Naive thymus-derived CD4-positive, alpha-beta T cell (primary cell): ENCODE results near the gene ETS1. TPM values are rescaled to one million over a fixed set of nuclear protein-coding genes. Genes with fewer than 3 reads are reported as not detected.

Source experiments
- ATAC-seq: fragments of 150-1000 bp; cut with Tn5 transposase; 2 replicates; pipeline ENCODE4 v1.10.0; 2021; ENCODE audit warnings: mild to moderate bottlenecking, moderate library complexity
- CTCF ChIA-PET: fragments of 350-600 bp; sonication (Branson Sonifier 250); formaldehyde crosslinking; loops from one replicate; lab custom pipeline; 2021; ENCODE audit warnings: antibody characterized with exemption; lab: Charles Lee
- POLR2A ChIA-PET: fragments of 350-600 bp; sonication (Branson Sonifier 250); formaldehyde crosslinking; loops from one replicate; lab custom pipeline; 2021; ENCODE audit warnings: antibody characterized with exemption, inconsistent platforms; lab: Charles Lee
- DNase-seq, 9 donors: peaks; one replicate each; pipeline versions ENCODE4 v3.0.0 to v3.0.0-alpha.2; 2020 to 2022; ENCODE audit warnings: mixed read lengths in 1 of 9
- H3K27ac ChIP-seq: one replicate; pipeline ENCODE4 v1.7.0; 2013; ENCODE audit warnings: mild to moderate bottlenecking, low read depth, low read length, moderate library complexity
- H3K27me3 ChIP-seq, 2 donors: one replicate each; pipeline ENCODE4 v1.7.0; 2013; ENCODE audit warnings: low read length in 2 of 2, mild to moderate bottlenecking in 2 of 2, moderate library complexity in 2 of 2; ENCODE audit not compliant: control insufficient read depth in 2 of 2, insufficient read depth in 2 of 2
- H3K36me3 ChIP-seq, 3 experiments: 1 replicate in 2 of 3; 2 replicates in 1 of 3; pipeline ENCODE4 v1.7.0; 2013; ENCODE audit warnings: low read length in 3 of 3, mild to moderate bottlenecking in 3 of 3, moderate library complexity in 1 of 3; ENCODE audit not compliant: insufficient read depth in 3 of 3, control insufficient read depth in 2 of 3
- H3K4me1 ChIP-seq, 2 donors: one replicate each; pipeline ENCODE4 v1.7.0; 2013; ENCODE audit warnings: low read length in 2 of 2, mild to moderate bottlenecking in 2 of 2, moderate library complexity in 1 of 2; ENCODE audit not compliant: control insufficient read depth in 2 of 2, insufficient read depth in 2 of 2
- H3K4me3 ChIP-seq: 2 replicates; pipeline ENCODE4 v1.7.0; 2013; ENCODE audit warnings: mild to moderate bottlenecking, low read length
- H3K9me3 ChIP-seq, 3 experiments: 1 replicate in 2 of 3; 2 replicates in 1 of 3; pipeline ENCODE4 v1.7.0; 2013; ENCODE audit warnings: low read length in 3 of 3; ENCODE audit not compliant: control insufficient read depth in 2 of 3
- H3K27ac Mint-ChIP-seq, 9 donors: one replicate each; pipeline ENCODE4 v1.8.0; 2020 to 2022; ENCODE audit warnings: mixed read lengths in 9 of 9, mild to moderate bottlenecking in 8 of 9, moderate library complexity in 5 of 9, inconsistent platforms in 2 of 9
- H3K27me3 Mint-ChIP-seq, 5 donors: one replicate each; pipeline ENCODE4 v1.8.0; 2021 to 2022; ENCODE audit warnings: mixed read lengths in 5 of 5, mild to moderate bottlenecking in 1 of 5
- H3K36me3 Mint-ChIP-seq, 5 donors: one replicate each; pipeline ENCODE4 v1.8.0; 2020 to 2022; ENCODE audit warnings: mixed read lengths in 5 of 5, mild to moderate bottlenecking in 3 of 5, inconsistent platforms in 1 of 5
- H3K4me1 Mint-ChIP-seq, 7 donors: one replicate each; pipeline ENCODE4 v1.8.0; 2020 to 2022; ENCODE audit warnings: mixed read lengths in 7 of 7, mild to moderate bottlenecking in 3 of 7, inconsistent platforms in 1 of 7
- H3K4me3 Mint-ChIP-seq, 10 donors: one replicate each; pipeline ENCODE4 v1.8.0; 2020 to 2022; ENCODE audit warnings: mild to moderate bottlenecking in 10 of 10, mixed read lengths in 10 of 10, moderate library complexity in 6 of 10, inconsistent platforms in 2 of 10
- H3K9me3 Mint-ChIP-seq, 11 donors: one replicate each; pipeline ENCODE4 v1.8.0; 2020 to 2022; ENCODE audit warnings: mixed read lengths in 11 of 11, mild to moderate bottlenecking in 4 of 11, inconsistent platforms in 1 of 11, moderate library complexity in 1 of 11
- intact Hi-C, 2 donors: fragments of 100-400 bp; cut with micrococcal nuclease; formaldehyde crosslinking; loops; one replicate each; pipeline ENCODE4 v1.15.1; 2023
- polyA plus RNA-seq, 2 donors: library from polyadenylated mRNA; unstranded; fragments of 300-500 nt; fragmentation: Illumina TruSeq; gene quantifications; one replicate each; pipeline ENCODE4 v1.2.3, GENCODE V29; 2021
- total RNA-seq, 6 experiments: library from RNA in 5 of 6; stranded (reverse) in 5 of 6; gene quantifications; 1 replicate in 5 of 6; 2 replicates in 1 of 6; pipeline ENCODE4 v1.2.3 and lab custom pipeline; 2021 to 2026

The ETS1 gene
- total and polyA plus RNA-seq, 7 experiments from 2014 or later = 514 to 871 (median 676) TPM

GRCh38 chr11:128419012-128419767 is 168.2 kb downstream of the ETS1 start:
- intact Hi-C loops = loop anchor here in 1 of 2 donors (5.0 kb wide), 1 partner anchor 77 kb away; no protein-coding TSS in a partner anchor
- peaks cover 0 to 2% (median 0%) of the 10 kb centered on the region in 11 donors for H3K9me3 Mint-ChIP-seq
- H3K4me1 Mint-ChIP-seq = peaks cover 30 to 91% (median 79%) of the 10 kb centered on the region in 7 donors
- CTCF ChIA-PET = no interaction called here
- POLR2A ChIA-PET = interaction anchor here (0.7 to 6.5 kb wide), 11 partner anchors 10 to 380 kb away, joined by 3 to 28 read pairs (median 3); no protein-coding TSS in a partner anchor
- DNase-seq (no peak), ATAC-seq (no peak)
- peaks cover 0 to 5% (median 0%) of the 10 kb centered on the region in 5 donors for H3K36me3 Mint-ChIP-seq
- Histone ChIP-seq H3K27ac (no peak overlapping the region), H3K4me1 (peaks cover 17 to 45% of the 10 kb centered on the region in 2 donors), H3K4me3 (no peak overlapping the region), H3K9me3 (no peaks in the 10 kb centered on the region), H3K27me3 (no peaks in the 10 kb centered on the region), H3K36me3 (no peaks in the 10 kb centered on the region)
- H3K4me3 Mint-ChIP-seq = peak overlapping the region in 1 of 10 donors; percentile 11
- H3K27ac Mint-ChIP-seq = peak overlapping the region in 6 of 9 donors; percentile 28 to 96 (median 67)
- no peaks in the 10 kb centered on the region for H3K27me3 Mint-ChIP-seq

DNA sequence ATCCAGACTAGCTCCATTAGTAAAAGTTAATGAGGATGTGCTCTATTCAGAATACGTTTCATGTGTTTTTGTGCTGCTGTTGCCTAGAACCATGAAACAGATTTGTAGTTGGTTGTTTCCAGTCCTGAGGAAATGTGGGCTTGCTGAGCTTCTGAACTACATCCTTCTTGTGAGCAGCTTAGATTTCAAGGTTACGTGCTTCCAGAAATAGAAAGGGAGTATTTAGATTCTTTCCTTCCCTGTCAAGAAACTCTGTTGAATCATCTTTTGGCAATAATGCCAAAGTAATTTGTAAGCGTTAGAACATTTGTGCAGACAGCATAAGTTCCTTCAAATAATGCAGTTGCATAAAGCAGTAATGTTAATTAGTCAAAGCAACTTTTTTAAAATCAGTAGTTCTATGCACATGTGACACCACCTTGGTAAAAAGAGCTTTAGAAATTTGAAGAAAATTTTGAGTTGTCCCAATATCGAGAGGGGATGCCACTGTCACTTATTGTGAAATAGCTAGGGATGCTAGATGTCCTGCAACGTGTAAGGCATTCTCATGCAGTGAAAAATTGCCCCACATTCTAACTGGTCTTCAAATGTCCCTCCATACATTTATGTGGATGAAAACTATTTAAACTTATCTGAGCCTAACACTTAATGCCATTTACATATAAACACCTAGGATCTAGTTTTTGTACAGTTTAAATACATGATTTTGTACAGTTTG is 169.6 kb downstream of the ETS1 start:
- Histone ChIP-seq H3K4me1 (peaks cover 9 to 41% of the 10 kb centered on the region in 2 donors), H3K4me3 (no peak overlapping the region), H3K27ac (no peak overlapping the region), H3K36me3 (no peaks in the 10 kb centered on the region), H3K9me3 (no peaks in the 10 kb centered on the region), H3K27me3 (no peaks in the 10 kb centered on the region)
- Mint-ChIP-seq H3K9me3 (peaks cover 0 to 2% (median 0%) of the 10 kb centered on the region in 11 donors), H3K4me3 (peak overlapping the region in 7 of 10 donors; percentile 11 to 78 (median 60)), H3K36me3 (peaks cover 0 to 5% (median 0%) of the 10 kb centered on the region in 5 donors), H3K27ac (peak overlapping the region in 8 of 9 donors; percentile 35 to 94 (median 83)), H3K27me3 (no peaks in the 10 kb centered on the region), H3K4me1 (peaks cover 28 to 86% (median 74%) of the 10 kb centered on the region in 7 donors)
- ChIA-PET CTCF (interaction anchor here (1.1 to 1.6 kb wide), 3 partner anchors 8 to 94 kb away, joined by 4 to 8 read pairs (median 4); no protein-coding TSS in a partner anchor), POLR2A (interaction anchor here (0.6 to 6.5 kb wide), 19 partner anchors 10 to 1586 kb away, joined by 3 to 28 read pairs (median 4); no protein-coding TSS in a partner anchor)
- peak in 7 of 9 donors; percentile 38 to 64 (median 46) for DNase-seq
- ATAC-seq = peak; percentile 47
- intact Hi-C loops = loop anchor here (2.0 to 5.0 kb wide), 3 partner anchors 19 to 75 kb away; no protein-coding TSS in a partner anchor

- no peak overlapping the region for H3K4me3 ChIP-seq
- H3K27ac ChIP-seq = peak overlapping the region; percentile 43
- H3K9me3 Mint-ChIP-seq = peaks cover 0 to 2% (median 0%) of the 10 kb centered on the region in 11 donors
- H3K4me3 Mint-ChIP-seq = peak overlapping the region in 4 of 10 donors; percentile 46 to 66 (median 58)
- H3K27ac Mint-ChIP-seq = peak overlapping the region in 8 of 9 donors; percentile 27 to 94 (median 72)
- ChIA-PET CTCF (interaction anchor here (1.1 to 1.6 kb wide), 4 partner anchors 9 to 93 kb away, joined by 4 to 8 read pairs (median 4); no protein-coding TSS in a partner anchor), POLR2A (interaction anchor here (0.6 to 6.5 kb wide), 8 partner anchors 9 to 126 kb away, joined by 3 to 28 read pairs (median 4); no protein-coding TSS in a partner anchor)
- H3K27me3 Mint-ChIP-seq = no peaks in the 10 kb centered on the region
- peaks cover 24 to 86% (median 74%) of the 10 kb centered on the region in 7 donors for H3K4me1 Mint-ChIP-seq
- no peaks in the 10 kb centered on the region for H3K9me3 ChIP-seq
- no peak for ATAC-seq
- peaks cover under 1 to 41% of the 10 kb centered on the region in 2 donors for H3K4me1 ChIP-seq
- DNase-seq = no peak
- no peaks in the 10 kb centered on the region for H3K36me3 ChIP-seq
- intact Hi-C loops = loop anchor here (2.0 to 5.0 kb wide), 3 partner anchors 18 to 75 kb away; no protein-coding TSS in a partner anchor
- no peaks in the 10 kb centered on the region for H3K27me3 ChIP-seq
- H3K36me3 Mint-ChIP-seq = peaks cover 0 to 4% (median 0%) of the 10 kb centered on the region in 5 donors
Measured at GRCh38 chr11:128416976-128417375, 170.4 kb downstream of the ETS1 start.

- no peak overlapping the region for H3K27ac ChIP-seq
- H3K9me3 ChIP-seq = no peaks in the 10 kb centered on the region
- no peaks in the 10 kb centered on the region for H3K36me3 ChIP-seq
- H3K27ac Mint-ChIP-seq = no peak overlapping the region
- ChIA-PET POLR2A (interaction anchor here (0.8 to 6.5 kb wide), 6 partner anchors 8 to 92 kb away, joined by 3 to 28 read pairs (median 4); no protein-coding TSS in a partner anchor), CTCF (interaction anchor here (0.7 to 1.4 kb wide), 3 partner anchors 43 to 113 kb away, joined by 3 to 5 read pairs (median 4); no protein-coding TSS in a partner anchor)
- no peak for ATAC-seq
- intact Hi-C loops = loop anchor here in 1 of 2 donors (5.0 kb wide), 1 partner anchor 73 kb away; no protein-coding TSS in a partner anchor
- no peaks in the 10 kb centered on the region for H3K27me3 Mint-ChIP-seq
- H3K4me1 ChIP-seq = peaks cover 0 to 37% of the 10 kb centered on the region in 2 donors
- no peak for DNase-seq
- no peaks in the 10 kb centered on the region for H3K27me3 ChIP-seq
- peaks cover 0 to 5% (median 0%) of the 10 kb centered on the region in 5 donors for H3K36me3 Mint-ChIP-seq
- peaks cover 22 to 86% (median 74%) of the 10 kb centered on the region in 7 donors for H3K4me1 Mint-ChIP-seq
- no peak overlapping the region for H3K4me3 Mint-ChIP-seq
- H3K9me3 Mint-ChIP-seq = peaks cover 0 to 2% (median 0%) of the 10 kb centered on the region in 11 donors
- H3K4me3 ChIP-seq = no peak overlapping the region
Measured at GRCh38 chr11:128415539-128415938, 171.8 kb downstream of the ETS1 start.

DNA sequence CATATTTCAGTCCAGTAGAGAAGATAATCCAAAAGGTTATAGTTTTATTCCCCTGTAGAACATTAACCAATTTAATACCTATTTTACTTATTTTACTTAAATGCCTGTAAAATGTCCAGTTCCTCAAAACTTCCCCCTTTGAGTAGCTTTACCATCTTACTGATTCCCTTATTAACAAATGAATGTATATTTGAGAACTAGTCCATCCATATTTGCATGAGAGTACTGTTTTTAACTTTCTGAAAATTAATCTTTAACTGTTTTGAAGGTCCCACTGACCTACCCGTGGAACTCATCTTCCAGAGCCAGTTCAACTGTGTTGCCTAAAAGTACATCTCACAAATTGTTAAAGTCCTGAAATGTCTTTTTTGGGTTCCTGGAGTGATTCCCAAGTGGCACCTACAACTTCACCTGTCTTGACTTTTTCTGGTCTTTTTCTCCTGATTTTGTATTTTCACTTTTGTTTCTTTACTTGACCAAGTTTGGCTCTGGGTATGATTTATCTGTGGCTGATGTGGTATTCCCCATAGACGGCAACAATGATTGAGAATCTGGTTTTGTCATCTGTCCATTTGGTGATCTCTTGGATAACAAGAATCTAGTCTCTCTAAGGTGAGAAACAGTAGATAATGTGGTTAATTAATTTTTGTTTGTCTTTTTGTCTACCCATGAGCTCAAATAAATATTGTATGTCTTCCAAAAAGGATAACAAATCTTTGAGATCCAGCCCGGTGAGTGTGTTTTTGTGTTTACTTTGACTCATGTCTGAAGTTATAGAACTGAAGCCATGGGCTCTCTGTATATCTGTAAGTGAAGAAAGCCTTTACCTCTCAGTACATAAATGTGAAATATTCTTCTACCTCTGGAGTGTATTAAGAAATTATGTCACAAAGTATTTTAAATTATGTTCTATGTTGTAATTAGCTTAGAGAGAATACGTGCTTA is 174.2 kb downstream of the ETS1 start:
- H3K27ac Mint-ChIP-seq = peak overlapping the region; percentile 30 to 95 (median 82)
- H3K27me3 Mint-ChIP-seq = no peaks in the 10 kb centered on the region
- no peaks in the 10 kb centered on the region for H3K36me3 ChIP-seq
- CTCF ChIA-PET = no interaction called here
- H3K27me3 ChIP-seq = no peaks in the 10 kb centered on the region
- peaks cover 0 to 37% of the 10 kb centered on the region in 2 donors for H3K4me1 ChIP-seq
- peaks cover 0 to 2% (median 0%) of the 10 kb centered on the region in 11 donors for H3K9me3 Mint-ChIP-seq
- peaks cover 23 to 85% (median 77%) of the 10 kb centered on the region in 7 donors for H3K4me1 Mint-ChIP-seq
- H3K27ac ChIP-seq = no peak overlapping the region
- peaks cover 0 to 8% (median 0%) of the 10 kb centered on the region in 5 donors for H3K36me3 Mint-ChIP-seq
- H3K4me3 ChIP-seq = no peak overlapping the region
- DNase-seq (no peak), ATAC-seq (no peak)
- peak overlapping the region in 6 of 10 donors; percentile 12 to 69 (median 58) for H3K4me3 Mint-ChIP-seq
- POLR2A ChIA-PET = interaction anchor here (0.6 to 2.8 kb wide), 9 partner anchors 10 to 398 kb away, joined by 3 to 20 read pairs (median 4); no protein-coding TSS in a partner anchor
- intact Hi-C loops = loop anchor here (1.0 to 5.0 kb wide), 3 partner anchors 9 to 41 kb away; no protein-coding TSS in a partner anchor
- H3K9me3 ChIP-seq = no peaks in the 10 kb centered on the region
